Left colon (tissue), 2 donors: ENCODE data around the gene BPIFB6. TPM values are rescaled to one million over a fixed set of nuclear protein-coding genes. Genes with fewer than 3 reads are reported as not detected.

Source experiments
- ATAC-seq: fragments of 200-7000 bp; cut with Tn5 transposase; one replicate; pipeline ENCODE4 v1.9.1; 2020; ENCODE audit warnings: mild to moderate bottlenecking, moderate library complexity
- DNase-seq, 2 donors: peaks; one replicate each; pipeline ENCODE4 v3.0.0-alpha.2; 2020
- intact Hi-C, 2 donors: fragments of 100-400 bp; cut with DNase I in 1 of 2; cut with micrococcal nuclease in 1 of 2; formaldehyde crosslinking; loops; one replicate each; pipeline versions ENCODE4 v1.11.2 to v1.14.0; 2022; cut with DNase I, micrococcal nuclease
- total RNA-seq, 2 donors: library from RNA; stranded (reverse); fragmentation: NEBNext Ultra II Directional; extraction: Animal tissue kit (Norgen Biotek cat#: 25700); gene quantifications; one replicate each; pipeline ENCODE4 v1.2.1, GENCODE V29; 2021
- donor health status: DM: no; HTN: no; CAD: no.
- donor health status: DM: yes; HTN: yes; CAD: no.

BPIFB6 gene
- total RNA-seq, 2 donors from 2014 or later, result not detected

DNA sequence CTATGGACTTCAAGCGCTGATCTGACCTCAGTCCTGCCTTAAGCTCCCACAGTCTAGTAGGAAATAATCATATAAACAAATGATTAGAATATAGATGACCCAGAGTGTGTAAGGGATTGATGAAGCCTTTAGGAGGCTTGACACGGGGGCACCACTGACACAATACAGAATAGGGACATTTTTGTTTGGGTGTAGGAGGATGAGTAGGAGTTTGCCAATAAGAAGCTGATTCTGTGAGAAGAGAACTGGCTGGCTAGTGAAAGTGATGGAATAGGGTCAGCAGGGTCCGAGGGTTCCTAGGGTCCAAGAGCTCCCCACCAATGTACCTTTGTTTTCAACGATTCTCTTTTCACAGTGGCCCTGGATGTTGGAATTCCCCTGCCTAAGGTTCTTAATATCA lies 40.9 kb downstream of the BPIFB6 start:
- DNase-seq, result no peak
- intact Hi-C loops, result no loop called here
- ATAC-seq, result no peak

DNA sequence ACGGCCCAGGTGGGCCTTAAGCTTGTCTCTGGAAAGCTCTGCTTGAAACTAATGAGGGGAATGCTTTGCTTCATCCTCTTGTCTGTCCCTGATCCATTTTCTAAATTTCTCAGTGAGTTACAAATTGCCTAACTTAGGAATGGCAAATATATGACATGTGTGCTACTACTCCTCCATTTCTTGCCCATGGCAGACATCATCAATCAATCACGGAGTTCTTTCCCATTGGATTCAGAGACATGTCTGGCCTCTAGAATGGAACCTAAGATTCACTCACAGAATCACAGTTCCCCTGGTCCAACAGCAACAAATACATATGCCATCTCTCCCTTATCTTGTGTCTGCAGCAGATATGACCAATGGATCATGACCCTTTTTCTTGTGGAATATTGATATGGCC lies 41.4 kb downstream of the BPIFB6 start:
- ATAC-seq (no peak), DNase-seq (no peak)
- intact Hi-C loops, result no loop called here

DNA sequence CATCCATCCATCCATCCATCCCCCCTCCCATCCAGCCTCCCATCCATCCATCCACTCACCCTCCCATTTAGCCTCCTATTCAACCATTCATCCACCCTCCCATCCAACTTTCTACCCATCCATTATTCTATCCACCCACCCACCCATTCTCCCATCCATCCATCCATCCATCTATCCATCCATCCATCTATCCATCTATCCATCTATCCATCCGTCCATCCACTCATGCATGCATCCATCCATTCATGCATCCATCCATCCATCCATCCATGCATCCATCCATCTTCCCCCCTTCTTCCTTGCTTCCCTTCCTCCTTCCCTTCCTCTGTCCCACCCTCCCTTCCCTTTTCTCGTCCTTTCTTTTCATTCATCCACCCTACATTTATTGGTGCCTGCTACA lies 43.2 kb downstream of the BPIFB6 start:
- ATAC-seq (no peak), DNase-seq (no peak)
- intact Hi-C loops, result no loop called here

DNA sequence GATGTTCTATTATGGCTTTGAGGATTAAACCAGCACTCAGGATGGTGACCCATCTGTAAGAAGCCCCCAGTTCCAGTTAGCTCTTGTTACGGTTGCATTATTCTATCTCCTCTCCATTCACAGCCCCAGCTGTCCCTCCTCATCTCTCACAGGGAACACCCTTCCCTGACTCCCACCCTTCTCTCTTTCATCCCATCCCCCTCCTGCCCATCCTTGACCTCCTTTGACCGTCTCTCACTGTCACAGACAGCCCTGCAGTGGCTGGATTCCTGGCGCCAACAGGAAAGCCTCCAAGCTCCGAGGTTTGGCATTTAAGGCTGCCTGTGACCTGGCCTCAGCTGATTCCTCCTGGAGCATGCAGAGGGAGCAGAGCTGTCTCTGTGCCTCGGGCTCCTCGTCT lies 43.8 kb downstream of the BPIFB6 start:
- intact Hi-C loops, result no loop called here
- ATAC-seq, result no peak
- no peak for DNase-seq

DNA sequence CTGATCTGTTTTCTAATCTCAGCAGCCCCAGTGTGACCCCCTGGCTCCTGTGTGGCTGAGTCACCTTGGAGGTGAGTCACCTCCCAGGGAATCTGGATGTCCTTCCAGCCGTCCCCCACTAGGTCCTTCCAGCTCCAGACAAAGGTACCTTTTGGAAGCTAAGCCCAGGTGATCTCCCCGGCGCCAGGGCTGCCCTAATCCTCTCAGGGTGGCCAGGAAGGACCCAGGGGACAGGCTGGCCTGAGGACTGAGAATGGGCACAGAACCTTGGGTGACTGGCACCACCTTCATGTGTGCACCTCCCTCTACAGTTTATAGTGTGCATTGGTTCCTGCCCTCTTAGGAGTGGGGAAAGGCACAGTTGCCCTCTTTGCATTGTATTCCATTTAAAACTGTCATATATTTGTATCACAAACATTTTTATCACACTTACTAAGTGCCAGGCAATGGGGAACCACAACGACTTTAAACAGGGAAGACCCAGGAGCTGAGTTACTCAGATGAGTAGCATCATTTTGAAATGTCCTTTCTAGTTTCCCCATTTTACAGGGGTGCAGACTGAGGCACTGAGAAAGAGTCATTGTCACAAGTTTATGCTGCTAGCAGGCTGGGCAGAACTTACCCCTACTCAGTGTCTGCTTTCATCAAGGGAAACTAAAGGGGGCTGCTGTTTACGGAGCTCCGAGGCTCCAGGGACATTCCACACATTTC lies 45.4 kb downstream of the BPIFB6 start:
- DNase-seq, result no peak
- intact Hi-C loops, result no loop called here
- ATAC-seq, result no peak

DNA sequence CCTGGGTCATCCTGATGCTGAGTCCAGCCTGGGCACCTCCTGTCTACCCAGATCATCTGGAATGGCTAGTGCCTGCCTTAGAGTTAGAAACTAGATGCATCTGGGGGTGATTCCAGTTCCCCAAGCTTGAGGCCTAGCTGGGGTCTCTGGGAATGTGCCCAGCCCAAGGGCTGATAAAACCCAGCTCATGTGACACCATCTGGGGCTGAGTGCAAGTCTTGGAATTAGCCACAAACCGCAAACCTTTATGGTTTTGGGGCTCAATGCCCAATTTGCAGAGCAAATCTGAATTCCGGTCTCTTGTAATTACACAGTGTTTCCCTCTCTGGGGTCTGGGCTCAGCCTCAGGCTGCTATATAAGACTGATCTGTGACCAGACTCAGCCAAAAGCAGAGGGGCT lies 47.8 kb downstream of the BPIFB6 start, which contains the start of gene BPIFB4:
BPIFB4 (plus strand) TSS at position 385 of the 400 bp plus-strand sequence. CDS start 1,884 bp downstream, outside the sequence.
- ATAC-seq (no peak), DNase-seq (no peak)
- intact Hi-C loops, result no loop called here

DNA sequence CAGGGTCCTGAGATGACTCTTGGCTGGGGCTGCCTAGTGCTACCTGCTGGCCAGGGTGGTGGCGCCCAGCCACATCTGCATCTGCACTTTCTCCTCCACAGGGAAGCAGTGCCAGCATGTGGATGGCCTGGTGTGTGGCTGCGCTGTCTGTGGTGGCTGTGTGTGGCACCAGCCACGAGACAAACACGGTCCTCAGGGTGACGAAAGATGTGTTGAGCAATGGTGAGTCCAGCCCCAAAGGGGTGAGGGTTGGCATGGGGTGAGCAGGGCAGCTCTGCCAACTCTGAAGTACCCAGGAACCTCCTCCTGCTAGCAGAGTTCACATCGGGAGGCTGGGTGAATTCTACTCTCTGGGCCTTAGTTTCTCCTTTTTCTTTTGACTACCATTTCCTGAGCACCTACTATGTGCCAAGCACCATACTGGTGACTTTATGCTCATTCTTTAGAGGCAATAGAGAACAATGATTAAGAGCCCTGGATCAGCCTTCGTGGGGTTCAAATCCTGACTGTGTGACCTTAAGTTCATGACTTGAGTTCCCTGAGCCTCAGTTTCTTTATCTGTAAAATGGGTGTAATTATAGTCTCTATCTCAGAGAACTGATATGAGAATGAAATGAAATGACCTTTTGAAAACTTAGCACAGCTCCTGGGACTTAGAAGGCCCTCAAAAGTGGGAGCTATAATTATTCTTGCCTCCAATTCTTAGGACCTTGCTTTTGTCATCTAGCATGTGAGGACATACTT lies 50.1 kb downstream of the BPIFB6 start:
- ATAC-seq (no peak), DNase-seq (no peak)
- intact Hi-C loops, result no loop called here

DNA sequence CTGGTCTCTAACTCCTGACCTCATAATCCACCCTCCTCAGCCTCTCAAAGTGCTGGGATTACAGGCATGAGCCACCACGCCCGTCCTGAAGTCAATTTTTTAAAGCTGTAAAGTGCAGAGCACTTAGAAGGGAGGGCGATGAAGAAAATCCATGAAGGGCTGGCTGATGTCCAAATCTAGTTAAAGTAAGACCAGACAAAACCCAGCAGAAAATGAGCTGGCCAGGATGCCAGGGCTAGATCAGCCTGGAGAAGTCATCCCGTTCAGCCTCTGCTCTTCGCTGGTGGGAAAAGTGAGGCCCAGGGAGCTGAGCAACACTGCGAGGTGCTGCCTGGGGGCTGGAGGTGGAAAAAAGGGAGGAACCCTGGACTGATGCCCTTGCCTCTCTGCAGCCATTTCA lies 51.1 kb downstream of the BPIFB6 start:
- intact Hi-C loops, result no loop called here
- DNase-seq (no peak), ATAC-seq (no peak)

DNA sequence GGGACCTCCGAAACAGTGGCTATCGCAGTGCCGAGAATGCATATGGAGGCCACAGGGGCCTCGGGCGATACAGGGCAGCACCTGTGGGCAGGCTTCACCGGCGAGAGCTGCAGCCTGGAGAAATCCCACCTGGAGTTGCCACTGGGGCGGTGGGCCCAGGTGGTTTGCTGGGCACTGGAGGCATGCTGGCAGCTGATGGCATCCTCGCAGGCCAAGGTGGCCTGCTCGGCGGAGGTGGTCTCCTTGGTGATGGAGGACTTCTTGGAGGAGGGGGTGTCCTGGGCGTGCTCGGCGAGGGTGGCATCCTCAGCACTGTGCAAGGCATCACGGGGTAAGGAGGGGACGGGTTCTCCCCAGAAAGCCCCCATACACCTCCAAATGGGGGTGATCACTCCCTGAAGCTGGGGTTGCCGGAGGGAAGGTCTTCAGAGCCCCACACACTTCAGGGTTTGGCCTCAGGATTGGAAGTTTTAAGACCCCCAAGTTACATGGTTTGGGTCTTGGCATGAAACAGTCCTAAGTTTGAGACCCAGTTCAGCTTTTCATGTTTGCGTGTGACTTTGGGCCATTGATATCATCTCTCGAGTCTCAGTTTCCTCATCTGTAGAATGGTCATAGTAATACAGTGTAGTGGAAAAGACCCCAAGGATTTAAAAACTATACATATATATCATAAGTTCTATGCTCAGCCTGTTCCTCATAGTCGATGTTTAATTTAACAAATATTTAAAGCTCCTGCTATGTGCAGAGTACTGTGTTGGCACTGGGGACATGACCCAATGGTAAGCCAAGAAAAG lies 52.3 kb downstream of the BPIFB6 start:
- intact Hi-C loops, result no loop called here
- no peak for ATAC-seq
- DNase-seq, result no peak

DNA sequence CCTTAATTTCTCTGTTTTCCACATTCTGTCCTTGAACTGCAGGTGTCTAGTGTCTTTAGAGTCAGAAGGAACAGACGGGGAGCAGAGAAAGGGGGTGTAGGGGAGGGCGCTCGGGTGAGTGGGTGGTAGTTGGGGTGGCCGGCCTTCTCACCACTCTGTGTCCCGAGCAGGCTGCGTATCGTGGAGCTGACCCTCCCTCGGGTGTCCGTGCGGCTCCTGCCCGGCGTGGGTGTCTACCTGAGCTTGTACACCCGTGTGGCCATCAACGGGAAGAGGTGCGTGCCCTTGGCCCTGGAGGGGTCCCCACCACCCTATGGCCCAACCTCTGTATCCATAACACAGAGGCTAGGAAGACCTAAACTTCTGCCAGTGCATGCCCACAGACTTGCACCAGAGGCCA lies 53.3 kb downstream of the BPIFB6 start:
- ATAC-seq (no peak), DNase-seq (no peak)
- intact Hi-C loops, result no loop called here

DNA sequence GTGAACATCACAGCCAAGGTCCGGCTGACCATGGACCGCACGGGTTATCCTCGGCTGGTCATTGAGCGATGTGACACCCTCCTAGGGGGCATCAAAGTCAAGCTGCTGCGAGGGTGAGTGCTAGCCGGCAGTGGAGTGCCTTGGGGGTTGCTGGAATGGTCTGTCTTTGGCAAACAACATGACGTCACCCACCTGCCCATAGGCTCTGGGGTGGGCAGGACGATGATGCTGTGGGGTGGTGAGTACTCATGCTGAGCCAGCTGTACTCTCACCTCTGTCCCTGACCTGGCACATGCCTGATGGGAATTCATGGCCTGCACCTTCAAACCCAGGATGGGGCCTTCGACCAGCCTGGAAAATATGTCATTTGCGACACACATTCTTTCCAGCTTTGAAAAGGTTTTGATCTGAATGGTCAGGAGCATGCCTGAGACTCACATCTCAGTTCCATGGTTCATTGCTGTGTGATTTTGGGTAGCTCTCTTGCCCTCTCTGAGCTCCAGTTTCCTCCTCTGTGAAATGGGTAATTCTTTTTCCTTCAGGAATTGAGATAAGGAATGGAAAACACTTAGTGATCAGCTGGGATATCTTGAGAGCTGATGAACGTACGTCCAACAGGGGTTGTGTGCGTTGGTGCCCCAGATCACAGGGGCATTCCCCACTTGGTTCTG lies 54.7 kb downstream of the BPIFB6 start:
- intact Hi-C loops, result no loop called here

DNA sequence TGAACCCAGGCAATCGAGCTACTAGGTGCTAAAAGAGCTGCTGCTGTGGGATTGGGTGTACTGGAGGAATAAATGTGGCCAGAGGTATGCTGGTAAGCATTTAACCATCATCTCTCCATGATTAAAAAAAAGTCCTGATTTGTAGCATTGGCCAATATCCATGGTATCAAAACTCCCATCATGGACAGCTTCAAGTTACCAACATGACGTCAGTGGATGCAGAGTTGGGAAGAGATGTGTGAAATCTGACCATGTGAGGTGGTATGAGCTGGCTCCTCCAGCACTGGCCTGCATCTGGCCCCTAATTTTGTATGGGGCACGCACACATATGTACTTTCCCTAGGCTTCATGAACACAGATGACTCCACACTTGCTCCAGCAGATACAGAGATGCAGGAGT lies 59.7 kb downstream of the BPIFB6 start:
- intact Hi-C loops, result no loop called here
- ATAC-seq, result no peak

More for the DNA sequence above, 54.7 kb downstream of the BPIFB6 start:
- DNase-seq (no peak), ATAC-seq (no peak)

DNA sequence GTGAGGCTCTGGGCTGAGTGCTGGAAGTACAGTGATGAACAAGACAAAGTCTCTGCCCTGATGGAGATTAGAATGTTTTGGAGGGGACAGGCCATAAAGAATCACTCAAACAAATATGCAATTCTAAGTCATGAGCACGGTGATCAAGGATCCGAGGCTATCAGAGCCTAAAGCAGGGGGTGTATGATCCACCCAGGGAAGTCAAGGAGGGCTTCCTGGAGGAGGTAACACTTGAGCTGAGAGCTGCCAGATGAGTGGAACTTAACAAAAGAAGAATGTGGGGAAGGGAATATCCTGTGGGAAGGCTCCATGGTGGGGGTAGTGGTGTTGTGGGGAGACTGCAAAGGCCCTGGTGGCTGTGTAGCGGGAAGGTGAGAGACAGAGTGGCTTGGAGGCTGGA lies 60.2 kb downstream of the BPIFB6 start:
- intact Hi-C loops, result no loop called here
- DNase-seq, result no peak
- ATAC-seq, result no peak

More for the DNA sequence above, 59.7 kb downstream of the BPIFB6 start:
- DNase-seq, result no peak

DNA sequence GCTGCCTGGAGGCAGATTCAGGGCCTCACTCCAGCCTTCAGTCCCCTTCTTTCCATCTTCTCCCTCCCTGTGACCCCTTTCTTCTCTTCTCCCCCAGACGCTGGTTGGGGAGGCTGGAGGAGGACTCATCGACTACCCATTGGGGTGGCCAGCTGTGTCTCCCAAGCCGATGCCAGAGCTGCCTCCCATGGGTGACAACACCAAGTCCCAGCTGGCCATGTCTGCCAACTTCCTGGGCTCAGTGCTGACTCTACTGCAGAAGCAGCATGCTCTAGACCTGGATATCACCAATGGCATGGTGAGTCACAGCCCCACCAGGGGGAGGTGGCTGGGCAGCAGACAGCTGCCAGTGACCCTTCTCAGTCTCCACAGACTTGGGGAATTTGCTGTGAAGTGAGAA lies 60.9 kb downstream of the BPIFB6 start:
- no peak for ATAC-seq
- intact Hi-C loops, result no loop called here
- DNase-seq, result no peak

DNA sequence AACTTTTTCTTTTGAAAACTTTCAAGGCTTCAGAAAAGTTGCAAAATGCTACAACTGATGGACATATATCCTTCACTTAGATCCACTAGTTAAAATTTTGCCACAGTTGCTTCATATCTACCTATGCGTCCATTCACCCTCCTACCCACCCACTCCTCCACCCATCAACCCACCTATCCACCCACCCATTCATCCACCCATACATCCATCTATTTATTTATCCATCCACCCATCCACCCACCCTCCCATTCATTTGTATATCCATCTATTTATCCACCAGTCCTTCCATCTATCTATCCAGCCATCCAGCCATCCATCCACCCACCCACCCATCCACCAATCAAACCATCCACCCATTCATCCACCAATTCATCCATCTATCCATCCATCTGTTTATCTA lies 61.6 kb downstream of the BPIFB6 start:
- intact Hi-C loops, result no loop called here
- DNase-seq, result no peak
- no peak for ATAC-seq

DNA sequence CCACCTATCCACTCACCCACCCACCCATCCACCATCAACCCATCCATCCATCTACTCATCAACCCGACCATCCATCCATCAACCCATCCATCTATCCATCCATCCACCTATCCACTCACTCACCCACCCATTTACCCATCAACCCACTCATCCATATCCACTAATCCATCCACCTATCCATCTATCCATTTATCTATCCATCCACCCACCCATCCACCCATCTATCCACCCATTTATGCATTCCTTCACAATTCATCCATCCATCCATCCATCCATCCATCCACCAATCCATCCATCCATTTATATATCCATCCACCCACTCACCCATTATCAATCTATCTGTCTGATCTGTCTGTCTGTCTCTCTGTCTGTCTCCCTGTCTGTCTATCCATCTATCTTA lies 62.1 kb downstream of the BPIFB6 start:
- no peak for DNase-seq
- ATAC-seq, result no peak
- intact Hi-C loops, result no loop called here
